ENCODE results near the gene BTBD7.

BTBD7 gene

DNA sequence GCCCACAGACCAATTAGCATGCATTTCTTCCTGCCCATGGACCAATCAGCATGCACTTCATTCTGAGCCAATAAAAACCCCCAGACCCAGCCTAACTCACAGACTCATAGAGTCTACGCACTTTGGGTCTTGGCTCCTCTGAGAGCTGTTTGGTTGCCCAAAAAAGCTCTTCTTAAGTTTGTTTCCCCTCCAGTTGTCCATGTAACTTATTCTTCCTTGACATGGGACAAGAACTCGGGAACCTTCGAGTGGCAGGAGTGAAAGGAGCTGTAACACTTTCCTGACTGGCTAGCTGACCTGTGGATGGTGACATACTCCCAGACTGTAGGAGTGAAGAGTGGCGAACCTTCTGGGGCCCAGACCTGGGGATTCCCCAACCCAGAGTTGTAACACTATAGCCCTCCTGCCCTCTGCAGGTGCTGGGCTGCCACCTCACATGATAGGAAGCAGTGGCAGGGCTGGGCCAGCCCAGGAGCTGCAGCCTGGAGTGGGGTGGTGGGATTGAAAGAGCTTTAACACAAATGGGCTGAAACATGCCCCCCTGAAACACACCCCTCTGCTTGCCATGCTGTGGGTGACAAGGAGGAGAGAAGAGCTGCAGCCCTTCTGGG is 4.4 kb upstream of the BTBD7 start:
- Mint-ChIP-seq H3K27ac (no peak overlapping the region), H3K9me3 (no peaks in the 10 kb centered on the region), H3K27me3 (no peaks in the 10 kb centered on the region), H3K4me1 (peaks cover 13% of the 10 kb centered on the region), H3K4me3 (no peak overlapping the region), H3K36me3 (peaks cover 7% of the 10 kb centered on the region)
- no peak for ATAC-seq

- Mint-ChIP-seq H3K9me3 (no peaks in the 10 kb centered on the region), H3K4me3 (peak overlapping the region; percentile 87), H3K27ac (peak overlapping the region; percentile 91), H3K36me3 (no peaks in the 10 kb centered on the region), H3K4me1 (peaks cover 47% of the 10 kb centered on the region), H3K27me3 (no peaks in the 10 kb centered on the region)
- ATAC-seq = no peak
These were observed 831 bp upstream of the BTBD7 start for GRCh38 chr14:93333631-93334103.

GRCh38 chr14:93332397-93332852 is 411 bp downstream of the BTBD7 start:
- peak; percentile 82 for ATAC-seq
- peaks cover 56% of the 10 kb centered on the region for H3K4me1 Mint-ChIP-seq
- H3K4me3 Mint-ChIP-seq = peak overlapping the region; percentile 87
- H3K27ac Mint-ChIP-seq = peak overlapping the region; percentile 91
- H3K36me3 Mint-ChIP-seq = no peaks in the 10 kb centered on the region
- no peaks in the 10 kb centered on the region for H3K27me3 Mint-ChIP-seq
- H3K9me3 Mint-ChIP-seq = no peaks in the 10 kb centered on the region

DNA sequence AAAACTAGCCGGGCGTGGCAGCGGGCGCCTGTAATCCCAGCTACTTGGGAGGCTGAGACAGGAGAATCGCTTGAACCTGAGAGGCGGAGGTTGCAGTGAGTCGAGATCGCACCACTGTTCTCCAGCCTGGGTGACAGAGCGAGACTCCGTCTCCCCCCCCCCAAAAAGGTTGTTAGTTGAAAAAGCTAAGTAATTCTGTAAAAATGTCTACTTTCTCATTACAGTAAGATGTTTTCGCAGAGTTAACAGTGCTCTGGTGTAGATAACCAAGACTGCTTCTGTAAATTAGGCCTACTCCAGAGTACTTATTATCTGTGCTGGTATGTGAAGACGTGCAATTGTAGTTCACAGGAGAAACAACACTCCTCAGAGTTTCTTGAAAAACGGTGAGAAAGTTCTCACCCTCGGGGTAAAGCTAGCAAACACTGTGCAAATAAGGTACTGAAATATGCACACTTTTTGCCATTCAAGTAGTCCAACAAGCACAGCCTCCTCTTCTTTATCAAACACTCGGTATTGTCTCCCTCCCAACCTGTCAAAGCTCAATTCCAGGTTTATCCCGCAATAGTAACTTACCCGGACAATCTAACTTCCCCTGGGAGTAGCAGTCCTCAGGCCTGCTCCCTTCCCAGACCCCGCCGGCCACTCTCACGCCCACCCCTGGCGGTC is 974 bp downstream of the BTBD7 start:
- Mint-ChIP-seq H3K4me3 (peak overlapping the region; percentile 87), H3K4me1 (peaks cover 59% of the 10 kb centered on the region), H3K9me3 (no peaks in the 10 kb centered on the region), H3K27ac (peak overlapping the region; percentile 91), H3K36me3 (no peaks in the 10 kb centered on the region), H3K27me3 (no peaks in the 10 kb centered on the region)
- no peak for ATAC-seq

GRCh38 chr14:93331002-93331727 is 1.7 kb downstream of the BTBD7 start:
- peak overlapping the region; percentile 91 for H3K27ac Mint-ChIP-seq
- H3K36me3 Mint-ChIP-seq = no peaks in the 10 kb centered on the region
- peaks cover 65% of the 10 kb centered on the region for H3K4me1 Mint-ChIP-seq
- no peaks in the 10 kb centered on the region for H3K27me3 Mint-ChIP-seq
- H3K4me3 Mint-ChIP-seq = peak overlapping the region; percentile 87
- no peak for ATAC-seq
- no peaks in the 10 kb centered on the region for H3K9me3 Mint-ChIP-seq

GRCh38 chr14:93330609-93331000 is 2.2 kb downstream of the BTBD7 start:
- Mint-ChIP-seq H3K4me3 (peak overlapping the region; percentile 87), H3K27ac (peak overlapping the region; percentile 4), H3K27me3 (no peaks in the 10 kb centered on the region), H3K9me3 (no peaks in the 10 kb centered on the region), H3K36me3 (no peaks in the 10 kb centered on the region), H3K4me1 (peaks cover 65% of the 10 kb centered on the region)
- no peak for ATAC-seq

DNA sequence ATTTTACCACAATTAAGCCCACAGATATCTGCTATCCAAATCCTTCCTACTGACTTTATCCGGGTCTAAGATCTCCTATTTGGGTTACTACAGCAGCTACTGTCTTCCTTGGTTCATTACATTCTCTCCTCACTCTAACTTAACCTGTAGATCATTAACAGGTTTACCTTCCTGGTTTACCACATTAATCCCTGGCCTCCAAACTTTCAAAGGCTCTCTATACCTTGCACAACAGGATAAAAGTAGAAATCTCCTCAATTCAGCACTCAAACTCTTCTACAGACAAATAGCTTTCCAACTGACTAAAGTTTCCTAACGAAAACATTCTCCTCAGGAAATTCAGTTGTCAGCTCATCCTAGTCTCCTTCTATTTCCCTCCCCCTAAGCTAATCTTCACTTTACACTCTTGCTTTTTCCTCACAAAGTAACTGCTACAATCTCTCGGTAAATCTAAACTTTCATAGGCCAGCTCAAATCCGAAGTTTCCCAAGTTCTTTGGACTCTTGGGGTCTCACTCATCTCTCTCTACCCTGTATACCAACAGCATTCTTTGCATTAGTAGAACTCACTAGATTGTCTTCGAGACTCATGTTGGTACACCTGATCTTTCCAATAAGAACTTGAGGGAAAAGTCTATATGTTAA is 2.7 kb downstream of the BTBD7 start:
- H3K4me3 Mint-ChIP-seq = no peak overlapping the region
- H3K27me3 Mint-ChIP-seq = no peaks in the 10 kb centered on the region
- no peak for ATAC-seq
- no peaks in the 10 kb centered on the region for H3K9me3 Mint-ChIP-seq
- H3K36me3 Mint-ChIP-seq = peaks cover 3% of the 10 kb centered on the region
- H3K27ac Mint-ChIP-seq = peak overlapping the region; percentile 4
- peaks cover 70% of the 10 kb centered on the region for H3K4me1 Mint-ChIP-seq

DNA sequence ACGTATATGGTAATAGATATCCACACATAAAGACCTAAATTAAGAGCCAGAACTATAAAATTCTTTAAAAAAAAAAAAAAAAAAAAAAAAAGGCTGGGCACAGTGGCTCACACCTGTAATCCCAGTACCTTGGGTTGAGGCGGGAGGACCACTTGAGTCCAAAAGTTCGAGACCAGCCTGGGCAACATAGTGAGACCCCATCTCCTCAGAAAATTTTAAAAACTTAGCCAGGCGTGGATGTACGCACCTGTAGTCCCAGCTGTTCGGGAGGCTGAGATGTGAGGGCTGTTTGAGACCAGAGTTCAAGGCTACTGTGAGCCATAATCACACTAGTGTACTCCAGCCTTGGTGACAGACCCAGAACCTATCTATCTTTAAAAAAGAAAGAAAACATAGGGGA is 4.3 kb downstream of the BTBD7 start:
- ATAC-seq = no peak
- Mint-ChIP-seq H3K36me3 (peaks cover 18% of the 10 kb centered on the region), H3K27ac (no peak overlapping the region), H3K4me3 (no peak overlapping the region), H3K4me1 (peaks cover 73% of the 10 kb centered on the region), H3K9me3 (no peaks in the 10 kb centered on the region), H3K27me3 (no peaks in the 10 kb centered on the region)

DNA sequence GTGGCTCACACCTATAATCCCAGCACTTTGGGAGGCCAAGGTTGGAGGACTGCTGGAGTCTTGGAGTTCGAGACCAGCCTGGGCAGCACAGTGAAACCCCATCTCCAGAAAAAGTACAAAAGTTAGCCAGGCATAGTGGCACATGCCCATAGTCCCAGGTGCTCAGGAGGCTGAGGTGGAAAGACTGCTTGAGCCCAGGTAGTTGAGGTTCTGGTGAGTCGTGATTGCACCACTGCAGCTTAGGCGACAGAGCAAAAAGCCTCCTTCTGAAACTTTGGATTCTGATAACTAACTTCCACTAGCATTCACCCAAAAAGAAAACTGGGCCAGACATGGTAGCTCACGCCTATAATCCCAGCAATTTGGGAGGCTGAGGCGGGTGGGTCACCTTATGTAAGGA is 6.6 kb downstream of the BTBD7 start:
- Mint-ChIP-seq H3K36me3 (peaks cover 28% of the 10 kb centered on the region), H3K4me1 (peaks cover 74% of the 10 kb centered on the region), H3K9me3 (no peaks in the 10 kb centered on the region), H3K27ac (no peak overlapping the region), H3K27me3 (no peaks in the 10 kb centered on the region), H3K4me3 (no peak overlapping the region)
- ATAC-seq = no peak

GRCh38 chr14:93323600-93324174 is 9.1 kb downstream of the BTBD7 start:
- H3K9me3 Mint-ChIP-seq = no peaks in the 10 kb centered on the region
- H3K36me3 Mint-ChIP-seq = peaks cover 28% of the 10 kb centered on the region
- peak overlapping the region; percentile 30 for H3K27ac Mint-ChIP-seq
- H3K4me1 Mint-ChIP-seq = peaks cover 72% of the 10 kb centered on the region
- H3K4me3 Mint-ChIP-seq = no peak overlapping the region
- ATAC-seq = no peak
- H3K27me3 Mint-ChIP-seq = no peaks in the 10 kb centered on the region

GRCh38 chr14:93322929-93323599 is 9.8 kb downstream of the BTBD7 start:
- no peaks in the 10 kb centered on the region for H3K9me3 Mint-ChIP-seq
- H3K4me1 Mint-ChIP-seq = peaks cover 76% of the 10 kb centered on the region
- no peak overlapping the region for H3K4me3 Mint-ChIP-seq
- H3K27ac Mint-ChIP-seq = peak overlapping the region; percentile 30
- H3K36me3 Mint-ChIP-seq = peaks cover 28% of the 10 kb centered on the region
- ATAC-seq = no peak
- H3K27me3 Mint-ChIP-seq = no peaks in the 10 kb centered on the region

- ATAC-seq = no peak
- Mint-ChIP-seq H3K36me3 (peaks cover 28% of the 10 kb centered on the region), H3K27ac (peak overlapping the region; percentile 34), H3K4me3 (no peak overlapping the region), H3K4me1 (peaks cover 74% of the 10 kb centered on the region), H3K27me3 (no peaks in the 10 kb centered on the region), H3K9me3 (no peaks in the 10 kb centered on the region)
These were observed 12.3 kb downstream of the BTBD7 start for GRCh38 chr14:93320489-93320888.

- H3K27ac Mint-ChIP-seq = peak overlapping the region; percentile 34
- peaks cover 69% of the 10 kb centered on the region for H3K4me1 Mint-ChIP-seq
- no peak overlapping the region for H3K4me3 Mint-ChIP-seq
- H3K9me3 Mint-ChIP-seq = no peaks in the 10 kb centered on the region
- H3K27me3 Mint-ChIP-seq = no peaks in the 10 kb centered on the region
- H3K36me3 Mint-ChIP-seq = peaks cover 24% of the 10 kb centered on the region
- no peak for ATAC-seq
These were observed 12.9 kb downstream of the BTBD7 start for GRCh38 chr14:93319958-93320357.

DNA sequence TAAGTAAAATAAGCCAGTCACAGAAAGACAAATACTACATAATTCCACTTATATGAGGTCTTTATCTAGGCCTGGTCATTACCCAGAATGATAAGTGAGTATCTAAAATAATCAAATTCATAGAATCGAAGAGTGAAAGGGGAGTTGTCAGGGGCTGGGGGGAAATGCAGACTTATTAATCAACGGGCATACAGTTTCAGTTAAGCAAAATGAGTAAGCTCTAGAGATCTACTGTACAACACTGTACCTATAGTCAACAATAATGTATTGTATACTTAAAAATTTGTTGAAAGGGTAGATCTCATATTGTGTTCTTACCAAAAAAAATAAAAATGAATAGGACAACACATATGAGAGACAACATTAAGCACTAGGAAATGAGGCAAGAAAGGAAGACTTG is 13.3 kb downstream of the BTBD7 start:
- Mint-ChIP-seq H3K4me1 (peaks cover 64% of the 10 kb centered on the region), H3K9me3 (no peaks in the 10 kb centered on the region), H3K27me3 (no peaks in the 10 kb centered on the region), H3K4me3 (no peak overlapping the region), H3K36me3 (peaks cover 20% of the 10 kb centered on the region), H3K27ac (peak overlapping the region; percentile 34)
- ATAC-seq = no peak
